Measurements from ENCODE around the gene TMEM186. TPM values are rescaled to one million over a fixed set of nuclear protein-coding genes. Genes with fewer than 3 reads are reported as not detected.

The TMEM186 gene
- polyA plus RNA-seq, 1 of the 3 experiments (the other 2 are of a cell fraction), result 13.2 TPM

DNA sequence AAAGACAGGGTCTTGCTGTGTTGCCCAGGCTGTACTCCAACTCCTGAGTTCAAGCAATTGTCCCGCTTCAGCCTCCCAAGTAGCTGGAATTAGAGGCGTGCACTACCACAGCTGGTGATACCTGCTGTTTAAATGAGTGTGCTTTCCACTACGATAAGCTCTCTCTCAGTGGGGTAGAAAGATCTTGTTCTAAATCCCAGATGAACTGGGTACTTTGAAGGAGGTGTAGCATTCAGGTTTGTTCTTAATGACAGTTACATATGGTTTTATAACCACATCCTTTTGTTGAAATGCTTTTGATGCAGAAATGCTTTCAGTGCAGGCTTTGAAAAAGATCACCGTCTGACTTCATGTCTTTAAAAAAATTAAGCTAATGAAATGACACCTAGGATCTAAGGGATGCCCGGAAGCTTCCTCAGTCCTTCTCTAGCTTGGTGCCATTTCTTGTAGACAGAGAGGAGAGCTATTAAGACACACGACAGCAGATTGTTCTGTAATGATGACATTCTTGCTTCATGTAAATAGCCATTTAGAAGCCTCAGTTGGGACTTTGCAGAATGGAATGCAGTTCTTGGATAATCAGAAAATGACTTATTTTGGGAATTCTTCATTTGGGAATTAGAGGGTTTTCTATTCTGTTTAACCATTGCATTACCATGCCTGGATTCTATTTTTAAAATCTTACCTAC lies 19.7 kb upstream of the TMEM186 start:
- H2AFZ ChIP-seq (ENCODE audit: low read depth), result no peak overlapping the region
- no peaks in the 10 kb centered on the region for H3K9me2 ChIP-seq
- WGBS (ENCODE audit: low lambda C conversion rate), result 90% methylated on average over 6 of the region's 6 CpGs
- no peak overlapping the region for H3K4me2 ChIP-seq
- peaks cover 68 to 77% of the 10 kb centered on the region in 2 experiments for H3K36me3 ChIP-seq (replicated peaks in 1 of 2; ENCODE audit: control insufficient read depth in 1 of 2, insufficient read depth in 2 of 2, low read length in 1 of 2)
- peaks cover 0 to 19% of the 10 kb centered on the region in 2 experiments; a peak in 1 of 4 replicates for H3K4me1 ChIP-seq (ENCODE audit: control insufficient read depth in 1 of 2, insufficient read depth in 2 of 2, low read depth in 1 of 2, low read length in 1 of 2)
- H4K20me1 ChIP-seq (ENCODE audit: insufficient read depth), result no peaks in the 10 kb centered on the region
- no peak for DNase-seq
- H3K27ac ChIP-seq (ENCODE audit: low read depth in 2 of 2, low read length in 1 of 2), result no peak overlapping the region
- H3F3A ChIP-seq (replicated peaks; ENCODE audit: insufficient read depth), result peaks cover 3% of the 10 kb centered on the region
- no peaks in the 10 kb centered on the region for H3K27me3 ChIP-seq (ENCODE audit: insufficient read depth)
- H3K4me3 ChIP-seq (ENCODE audit: low read depth in 2 of 2, low read length in 1 of 2), result no peak overlapping the region
- no peaks in the 10 kb centered on the region for H3K9me3 ChIP-seq
- POLR2A ChIA-PET, result no interaction called here
- CTCF ChIA-PET, result interaction anchor here (1.0 kb wide), 1 partner anchor 63 kb away, joined by 4 read pairs; no protein-coding TSS in a partner anchor
- no peak overlapping the region for H3K9ac ChIP-seq
- H3K79me2 ChIP-seq (ENCODE audit: insufficient read depth), result peaks cover 39% of the 10 kb centered on the region; the same call in 1 of the 2 replicates
- no peak for TF ChIP-seq NFIC (IDR thresholded peaks at IDR 0.05; ENCODE audit: borderline replicate concordance)
- no peak for TF ChIP-seq CHD2 (IDR thresholded peaks at IDR 0.05; ENCODE audit: low read length, partially characterized antibody)
- no peak for TF ChIP-seq MEF2A (IDR thresholded peaks at IDR 0.05; ENCODE audit: borderline replicate concordance, low read depth)
- TF ChIP-seq RXRA (IDR thresholded peaks at IDR 0.05; ENCODE audit: borderline replicate concordance, low read depth), result no peak
- TF ChIP-seq ELF1 (IDR thresholded peaks at IDR 0.05), result no peak
- no peak for TF ChIP-seq TCF12 (IDR thresholded peaks at IDR 0.05)
- no peak for TF ChIP-seq MAX (IDR thresholded peaks at IDR 0.05; ENCODE audit: low read depth)
- TF ChIP-seq RAD21 (IDR thresholded peaks at IDR 0.05; ENCODE audit: low read length), result no peak
- TF ChIP-seq TEAD4 (IDR thresholded peaks at IDR 0.05; ENCODE audit: borderline replicate concordance, insufficient read depth), result no peak
- TF ChIP-seq CTCF (IDR thresholded peaks at IDR 0.05), result no peak
- no peak for TF ChIP-seq EP300 (IDR thresholded peaks at IDR 0.05; ENCODE audit: borderline replicate concordance in 1 of 2, low read depth in 1 of 2, low read length in 1 of 2)
- TF ChIP-seq, protein P1, sequence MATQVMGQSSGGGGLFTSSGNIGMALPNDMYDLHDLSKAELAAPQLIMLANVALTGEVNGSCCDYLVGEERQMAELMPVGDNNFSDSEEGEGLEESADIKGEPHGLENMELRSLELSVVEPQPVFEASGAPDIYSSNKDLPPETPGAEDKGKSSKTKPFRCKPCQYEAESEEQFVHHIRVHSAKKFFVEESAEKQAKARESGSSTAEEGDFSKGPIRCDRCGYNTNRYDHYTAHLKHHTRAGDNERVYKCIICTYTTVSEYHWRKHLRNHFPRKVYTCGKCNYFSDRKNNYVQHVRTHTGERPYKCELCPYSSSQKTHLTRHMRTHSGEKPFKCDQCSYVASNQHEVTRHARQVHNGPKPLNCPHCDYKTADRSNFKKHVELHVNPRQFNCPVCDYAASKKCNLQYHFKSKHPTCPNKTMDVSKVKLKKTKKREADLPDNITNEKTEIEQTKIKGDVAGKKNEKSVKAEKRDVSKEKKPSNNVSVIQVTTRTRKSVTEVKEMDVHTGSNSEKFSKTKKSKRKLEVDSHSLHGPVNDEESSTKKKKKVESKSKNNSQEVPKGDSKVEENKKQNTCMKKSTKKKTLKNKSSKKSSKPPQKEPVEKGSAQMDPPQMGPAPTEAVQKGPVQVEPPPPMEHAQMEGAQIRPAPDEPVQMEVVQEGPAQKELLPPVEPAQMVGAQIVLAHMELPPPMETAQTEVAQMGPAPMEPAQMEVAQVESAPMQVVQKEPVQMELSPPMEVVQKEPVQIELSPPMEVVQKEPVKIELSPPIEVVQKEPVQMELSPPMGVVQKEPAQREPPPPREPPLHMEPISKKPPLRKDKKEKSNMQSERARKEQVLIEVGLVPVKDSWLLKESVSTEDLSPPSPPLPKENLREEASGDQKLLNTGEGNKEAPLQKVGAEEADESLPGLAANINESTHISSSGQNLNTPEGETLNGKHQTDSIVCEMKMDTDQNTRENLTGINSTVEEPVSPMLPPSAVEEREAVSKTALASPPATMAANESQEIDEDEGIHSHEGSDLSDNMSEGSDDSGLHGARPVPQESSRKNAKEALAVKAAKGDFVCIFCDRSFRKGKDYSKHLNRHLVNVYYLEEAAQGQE (IDR thresholded peaks at IDR 0.05; ENCODE audit: low read depth, low read length), result no peak
- TF ChIP-seq EZH2phosphoT487 (IDR thresholded peaks at IDR 0.05; ENCODE audit: borderline replicate concordance, low read depth), result no peak
- TF ChIP-seq TAF1 (IDR thresholded peaks at IDR 0.05; ENCODE audit: borderline replicate concordance, low read depth, low read length), result no peak
